ENCODE measurements around the gene ZFPM1. TPM values are rescaled to one million over a fixed set of nuclear protein-coding genes. Genes with fewer than 3 reads are reported as not detected.

ZFPM1 gene
- total RNA-seq, 1 experiment from 2014 or later = 14.6 TPM

GRCh38 chr16:88508868-88509748 lies 56.0 kb downstream of the ZFPM1 start:
- intact Hi-C loops (cut with micrococcal nuclease) = no loop called here
- ChIA-PET CTCF (no interaction called here), POLR2A (no interaction called here), RAD21 (ENCODE audit: low non-redundant PET in 1 of 2, low total read pairs in 2 of 2, uncharacterized antibody in 2 of 2, unreplicated experiment in 2 of 2) (no interaction called here)
- H3K36me3 ChIP-seq (ENCODE audit: control insufficient read depth in 1 of 2, insufficient read depth in 2 of 2, low read length in 2 of 2) = no peaks in the 10 kb centered on the region
- H3K4me3 ChIP-seq (replicated peaks in 1 of 2; ENCODE audit: low read depth in 1 of 2, low read length in 2 of 2) = no peak overlapping the region
- H3K9me2 ChIP-seq (ENCODE audit: insufficient read depth) = no peaks in the 10 kb centered on the region
- DNase-seq (ENCODE audit: low read depth, low spot score) (no peak), ATAC-seq (no peak)
- H3K4me1 ChIP-seq (ENCODE audit: control insufficient read depth in 1 of 2, insufficient read depth in 2 of 2, low read length in 2 of 2) = peaks cover 6 to 17% of the 10 kb centered on the region in 2 experiments; a peak in 3 of 4 replicates
- H2AFZ ChIP-seq (ENCODE audit: low read depth, low read length, poor library complexity, severe bottlenecking) = no peak overlapping the region
- H3K9me3 ChIP-seq (ENCODE audit: control insufficient read depth in 1 of 2, insufficient read depth in 1 of 2, low read depth in 1 of 2, low read length in 2 of 2) = no peaks in the 10 kb centered on the region
- no TSS peak for BruUV-seq (replicated peaks)
- TF ChIP-seq ZFX (IDR thresholded peaks at IDR 0.05) (no peak), SRF (IDR thresholded peaks at IDR 0.05; ENCODE audit: low read depth) (no peak), MAX (IDR thresholded peaks at IDR 0.05) (no peak), ELF1 (IDR thresholded peaks at IDR 0.05; ENCODE audit: borderline replicate concordance, low read depth) (no peak), JUND (IDR thresholded peaks at IDR 0.05) (no peak), POLR2A (IDR thresholded peaks at IDR 0.05; ENCODE audit: borderline replicate concordance, extremely low read depth, insufficient read depth, insufficient read length) (no peak), SIN3A (IDR thresholded peaks at IDR 0.05; ENCODE audit: low read depth) (no peak), CTCF (IDR thresholded peaks at IDR 0.05 in 2 of 3, conservative IDR thresholded peaks at IDR 0.05 in 1 of 3; ENCODE audit: borderline replicate concordance in 1 of 3, insufficient read depth in 1 of 3, low read depth in 2 of 3, low read length in 2 of 3) (no peak), ATF3 (IDR thresholded peaks at IDR 0.05) (no peak), RAD21 (IDR thresholded peaks at IDR 0.05; ENCODE audit: low read depth) (no peak), EGR1 (IDR thresholded peaks at IDR 0.05; ENCODE audit: low read depth) (no peak), ZNF274 (IDR thresholded peaks at IDR 0.05; ENCODE audit: low read depth, low read length) (no peak)
- no peak overlapping the region for H3K27ac ChIP-seq (ENCODE audit: low read depth, low read length)
- no peak overlapping the region for H3K4me2 ChIP-seq (ENCODE audit: low read length)
- no peaks in the 10 kb centered on the region for H4K20me1 ChIP-seq (ENCODE audit: insufficient read depth)
- no peaks in the 10 kb centered on the region for H3K27me3 ChIP-seq (ENCODE audit: insufficient read depth, low read length)
- no peaks in the 10 kb centered on the region for H3K79me2 ChIP-seq (ENCODE audit: insufficient read depth, low read length)
- H3K9ac ChIP-seq (ENCODE audit: low read length) = no peak overlapping the region

Data from HCT116 (cell line).